ENCODE measurements around the gene ATPAF1.

- TF ChIP-seq CTCF (IDR thresholded peaks at IDR 0.05; ENCODE audit: insufficient read depth, low read depth, low read length) (no peak), EZH2 (IDR thresholded peaks at IDR 0.05; ENCODE audit: insufficient read depth, low read length) (no peak)
These were observed 35.9 kb upstream of the ATPAF1 start for GRCh38 chr1:46703927-46704641.
